Osteoblast (primary cell): ENCODE measurements around the gene NUDCD2. TPM values are rescaled to one million over a fixed set of nuclear protein-coding genes. Genes with fewer than 3 reads are reported as not detected.

Experiments used
- DNase-seq: peaks from one replicate; pipeline ENCODE4 v3.0.0; 2011; ENCODE audit warnings: low spot score, mixed read lengths; ENCODE audit not compliant: insufficient read length; ENCODE audit errors: missing footprints
- H2AFZ ChIP-seq: 2 replicates; pipeline ENCODE4 v1.6.0; 2011; ENCODE audit warnings: mild to moderate bottlenecking, low read length
- H3K27ac ChIP-seq: 2 replicates; pipeline ENCODE4 v1.5.1; 2011; ENCODE audit warnings: mild to moderate bottlenecking, low read depth, low read length, moderate library complexity
- H3K27me3 ChIP-seq: 2 replicates; pipeline ENCODE4 v1.6.0; 2012; ENCODE audit warnings: mild to moderate bottlenecking, control low read depth, inconsistent platforms, low read length, moderate library complexity; ENCODE audit not compliant: insufficient read depth
- H3K36me3 ChIP-seq: 2 replicates; pipeline ENCODE4 v1.5.1; 2011; ENCODE audit warnings: mild to moderate bottlenecking, low read length, control low read depth, moderate library complexity; ENCODE audit not compliant: insufficient read depth
- H3K4me1 ChIP-seq: 2 replicates; pipeline ENCODE4 v1.5.1; 2011; ENCODE audit warnings: mild to moderate bottlenecking, low read length, control low read depth, moderate library complexity; ENCODE audit not compliant: insufficient read depth
- H3K4me2 ChIP-seq: 2 replicates; pipeline ENCODE4 v1.6.0; 2011; ENCODE audit warnings: mild to moderate bottlenecking, low read length; ENCODE audit not compliant: insufficient read depth
- H3K4me3 ChIP-seq: fragments of 200-600 bp; sonication (generic); 3 replicates; pipeline ENCODE4 v1.5.1; 2012; ENCODE audit warnings: mild to moderate bottlenecking, low read length, inconsistent platforms; ENCODE audit not compliant: insufficient read depth
- H3K79me2 ChIP-seq: 2 replicates; pipeline ENCODE4 v1.6.0; 2012; ENCODE audit warnings: mild to moderate bottlenecking, low read length, control low read depth, inconsistent platforms; ENCODE audit not compliant: insufficient read depth
- H3K9me3 ChIP-seq: 2 replicates; pipeline ENCODE4 v1.5.1; 2011; ENCODE audit warnings: low read depth, low read length, control low read depth
- H4K20me1 ChIP-seq: 2 replicates; pipeline ENCODE4 v1.6.0; 2012; ENCODE audit warnings: mild to moderate bottlenecking, low read length, control low read depth; ENCODE audit not compliant: insufficient read depth
- total RNA-seq: library from RNA; depleted of rRNA; stranded (reverse); fragments of >200 nt; gene quantifications from 2 replicates; pipeline ENCODE4 v1.2.3, GENCODE V29; 2012
- TF ChIP-seq, protein P1 (sequence below): IDR thresholded peaks from 2 replicates; pipeline ENCODE4 v1.5.1; 2011; ENCODE audit warnings: mild to moderate bottlenecking, low read depth, low read length, moderate library complexity; ENCODE audit errors: extremely low read depth

NUDCD2 gene
- total RNA-seq, 1 donor = 7.2 TPM

GRCh38 chr5:163496286-163496685 lies 36.4 kb upstream of the NUDCD2 start:
- Histone ChIP-seq H3K79me2 (no peaks in the 10 kb centered on the region), H3K36me3 (peaks cover 2% of the 10 kb centered on the region), H3K27ac (no peak overlapping the region), H3K9me3 (no peaks in the 10 kb centered on the region), H3K4me1 (peaks cover 4% of the 10 kb centered on the region), H3K27me3 (no peaks in the 10 kb centered on the region), H3K4me2 (no peak overlapping the region), H3K4me3 (no peak overlapping the region), H4K20me1 (no peaks in the 10 kb centered on the region), H2AFZ (no peak overlapping the region)
- peak; percentile 62 for DNase-seq
- TF ChIP-seq, protein P1, sequence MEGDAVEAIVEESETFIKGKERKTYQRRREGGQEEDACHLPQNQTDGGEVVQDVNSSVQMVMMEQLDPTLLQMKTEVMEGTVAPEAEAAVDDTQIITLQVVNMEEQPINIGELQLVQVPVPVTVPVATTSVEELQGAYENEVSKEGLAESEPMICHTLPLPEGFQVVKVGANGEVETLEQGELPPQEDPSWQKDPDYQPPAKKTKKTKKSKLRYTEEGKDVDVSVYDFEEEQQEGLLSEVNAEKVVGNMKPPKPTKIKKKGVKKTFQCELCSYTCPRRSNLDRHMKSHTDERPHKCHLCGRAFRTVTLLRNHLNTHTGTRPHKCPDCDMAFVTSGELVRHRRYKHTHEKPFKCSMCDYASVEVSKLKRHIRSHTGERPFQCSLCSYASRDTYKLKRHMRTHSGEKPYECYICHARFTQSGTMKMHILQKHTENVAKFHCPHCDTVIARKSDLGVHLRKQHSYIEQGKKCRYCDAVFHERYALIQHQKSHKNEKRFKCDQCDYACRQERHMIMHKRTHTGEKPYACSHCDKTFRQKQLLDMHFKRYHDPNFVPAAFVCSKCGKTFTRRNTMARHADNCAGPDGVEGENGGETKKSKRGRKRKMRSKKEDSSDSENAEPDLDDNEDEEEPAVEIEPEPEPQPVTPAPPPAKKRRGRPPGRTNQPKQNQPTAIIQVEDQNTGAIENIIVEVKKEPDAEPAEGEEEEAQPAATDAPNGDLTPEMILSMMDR = no peak

DNA sequence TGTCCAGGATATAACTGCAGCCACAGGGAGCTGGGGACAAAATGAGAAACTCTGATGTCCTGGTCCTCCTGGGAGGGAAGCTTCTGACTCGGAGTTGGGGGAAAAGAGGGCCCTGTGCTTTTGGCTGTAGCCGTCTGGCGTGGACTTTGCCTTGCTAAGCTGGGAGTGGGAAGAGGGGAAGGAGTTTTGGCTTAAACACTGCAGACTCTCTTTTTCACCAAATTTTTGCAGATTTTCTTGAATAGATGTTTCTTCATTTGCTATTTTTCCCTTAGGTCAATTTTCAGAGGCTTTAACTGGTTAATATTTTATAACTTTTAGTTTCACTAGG lies 29.8 kb upstream of the NUDCD2 start:
- H3K9me3 ChIP-seq = no peaks in the 10 kb centered on the region
- no peaks in the 10 kb centered on the region for H4K20me1 ChIP-seq
- H3K27ac ChIP-seq = no peak overlapping the region
- DNase-seq = no peak
- no peak overlapping the region for H3K4me2 ChIP-seq
- peak overlapping the region; percentile 28 for H2AFZ ChIP-seq
- no peaks in the 10 kb centered on the region for H3K4me1 ChIP-seq
- no peak overlapping the region for H3K4me3 ChIP-seq
- H3K27me3 ChIP-seq = no peaks in the 10 kb centered on the region
- peaks cover 7% of the 10 kb centered on the region for H3K36me3 ChIP-seq
- TF ChIP-seq, protein P1 = no peak
- no peaks in the 10 kb centered on the region for H3K79me2 ChIP-seq

DNA sequence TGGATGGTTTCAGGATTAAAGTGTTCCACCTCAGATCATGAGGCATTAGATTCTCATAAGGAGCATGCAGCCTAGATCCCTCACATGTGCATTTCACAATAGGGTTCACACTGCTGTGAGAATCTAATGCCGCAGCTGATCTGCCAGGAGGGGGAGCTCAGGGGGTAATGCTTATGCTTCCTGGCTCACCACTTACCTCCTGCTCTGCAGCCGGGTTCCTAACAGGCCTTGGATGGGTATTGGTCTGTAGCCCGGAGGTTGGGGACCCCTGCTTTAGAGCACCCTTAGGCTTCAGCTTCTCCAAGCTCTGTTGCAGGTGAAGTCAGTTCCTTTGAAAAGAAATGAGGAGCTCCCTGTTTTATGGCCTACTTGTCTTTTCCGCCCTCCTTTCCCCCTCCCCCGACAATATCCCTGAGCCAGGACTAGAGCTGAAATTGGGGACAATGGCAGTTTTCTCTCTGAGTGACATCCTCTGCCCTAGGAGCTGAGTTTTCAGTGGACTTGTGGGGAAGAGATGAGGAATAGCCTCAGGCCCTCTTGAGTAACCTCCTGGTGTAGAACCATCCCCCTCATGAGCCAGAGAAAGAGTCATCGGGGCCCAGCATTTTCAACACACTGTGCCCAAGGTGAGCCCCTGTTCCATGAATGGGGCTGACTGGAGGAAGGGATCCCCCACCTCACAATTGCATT lies 29.3 kb upstream of the NUDCD2 start:
- TF ChIP-seq, protein P1 = peak; percentile 30
- no peak overlapping the region for H3K27ac ChIP-seq
- no peak overlapping the region for H3K4me2 ChIP-seq
- H3K79me2 ChIP-seq = no peaks in the 10 kb centered on the region
- peaks cover 7% of the 10 kb centered on the region for H3K36me3 ChIP-seq
- no peak overlapping the region for H3K4me3 ChIP-seq
- peak overlapping the region; percentile 28 for H2AFZ ChIP-seq
- H3K9me3 ChIP-seq = no peaks in the 10 kb centered on the region
- H3K27me3 ChIP-seq = no peaks in the 10 kb centered on the region
- H4K20me1 ChIP-seq = no peaks in the 10 kb centered on the region
- no peaks in the 10 kb centered on the region for H3K4me1 ChIP-seq
- DNase-seq = no peak

DNA sequence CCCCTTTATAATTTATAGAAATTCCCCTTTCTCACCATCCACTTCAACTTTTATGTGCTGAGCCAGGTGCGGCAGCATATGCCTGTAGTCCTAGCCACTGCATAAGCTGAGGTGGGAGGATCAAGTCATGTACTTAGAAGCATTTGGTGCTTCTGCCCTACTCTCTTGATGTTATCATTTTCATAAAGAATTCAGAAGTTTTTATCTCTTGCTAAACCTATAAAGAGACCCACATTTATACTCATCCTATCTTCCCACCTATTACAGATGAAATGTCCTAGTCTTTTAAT lies 19.0 kb upstream of the NUDCD2 start:
- TF ChIP-seq, protein P1 = no peak
- H3K4me2 ChIP-seq = peak overlapping the region; percentile 5
- H2AFZ ChIP-seq = no peak overlapping the region
- H3K79me2 ChIP-seq = no peaks in the 10 kb centered on the region
- no peaks in the 10 kb centered on the region for H3K27me3 ChIP-seq
- peaks cover 12% of the 10 kb centered on the region for H3K4me1 ChIP-seq
- no peak overlapping the region for H3K4me3 ChIP-seq
- H4K20me1 ChIP-seq = no peaks in the 10 kb centered on the region
- no peaks in the 10 kb centered on the region for H3K9me3 ChIP-seq
- H3K36me3 ChIP-seq = peaks cover 9% of the 10 kb centered on the region
- H3K27ac ChIP-seq = peak overlapping the region; percentile 44
- no peak for DNase-seq
